ENCODE data around the gene S1PR2. TPM values are rescaled to one million over a fixed set of nuclear protein-coding genes. Genes with fewer than 3 reads are reported as not detected.
"Not testable (repeated sequence)": the region's sequence is repeated elsewhere in the genome, so short reads cannot be mapped to it uniquely, and the experiment has no call there.

Gene S1PR2
- total RNA-seq, 1 donor: 35.4 TPM

- no peak for TF ChIP-seq CTCF (IDR thresholded peaks at IDR 0.05; ENCODE audit: insufficient read depth, low read depth, low read length)
- no peak for DNase-seq (ENCODE audit: low read depth)
- H3K4me3 ChIP-seq (ENCODE audit: low read depth, low read length): no peak overlapping the region
Observed at GRCh38 chr19:10182076-10182475, 49.1 kb downstream of the S1PR2 start.

- no peak for DNase-seq (ENCODE audit: low read depth)
- no peak for TF ChIP-seq CTCF (IDR thresholded peaks at IDR 0.05; ENCODE audit: insufficient read depth, low read depth, low read length)
- H3K4me3 ChIP-seq (ENCODE audit: low read depth, low read length): no peak overlapping the region
Observed at GRCh38 chr19:10180459-10180858, 50.7 kb downstream of the S1PR2 start.

- not testable (repeated sequence) for DNase-seq (ENCODE audit: low read depth); H3K4me3 ChIP-seq (ENCODE audit: low read depth, low read length)
Observed at GRCh38 chr19:10180024-10180423, 51.1 kb downstream of the S1PR2 start.

- TF ChIP-seq CTCF (IDR thresholded peaks at IDR 0.05; ENCODE audit: insufficient read depth, low read depth, low read length): no peak
- peak; percentile 37 for DNase-seq (ENCODE audit: low read depth)
- no peak overlapping the region for H3K4me3 ChIP-seq (ENCODE audit: low read depth, low read length)
Observed at GRCh38 chr19:10173527-10173926, 57.6 kb downstream of the S1PR2 start.

Small RNA genes lying within 50 kb of the gene (small RNA-seq; reads per million reads assigned to genes)
- not detected for gene MIR4322

Other genes with a start within 250 kb of the S1PR2 start
- gene COL5A3, start 220.8 kb downstream of the S1PR2 start, total RNA-seq: 5.6 and 10.6 TPM in 2 replicates
- not detected in 2 replicates for gene RDH8, start 217.8 kb downstream of the S1PR2 start, total RNA-seq
- gene SHFL, start 145.0 kb downstream of the S1PR2 start, total RNA-seq: 24.2 and 25.9 TPM in 2 replicates
- gene ANGPTL6, start 128.7 kb downstream of the S1PR2 start, total RNA-seq: under 0.01 TPM in 1 of 2 replicates, not detected in the other
- gene PPAN, start 125.0 kb downstream of the S1PR2 start, total RNA-seq: 23.8 and 28.1 TPM in 2 replicates
- 0.43 and 1.9 TPM in 2 replicates for gene P2RY11, start 119.6 kb downstream of the S1PR2 start, total RNA-seq
- gene EIF3G, start 111.4 kb downstream of the S1PR2 start, total RNA-seq: 244 and 264 TPM in 2 replicates
- 56.1 and 60.2 TPM in 2 replicates for gene DNMT1, start 36.4 kb downstream of the S1PR2 start, total RNA-seq
- gene MRPL4, start 20.9 kb upstream of the S1PR2 start, total RNA-seq: 42.3 and 51.5 TPM in 2 replicates
- gene ICAM1, start 39.8 kb upstream of the S1PR2 start, total RNA-seq: 75.1 and 244 TPM in 2 replicates
- gene ICAM4, start 55.6 kb upstream of the S1PR2 start, total RNA-seq: 3.2 and 4.7 TPM in 2 replicates
- gene ICAM5, start 58.6 kb upstream of the S1PR2 start, total RNA-seq: 5.5 and 11.7 TPM in 2 replicates
- 0.32 and 0.43 TPM in 2 replicates for gene ZGLP1, start 78.5 kb upstream of the S1PR2 start, total RNA-seq
- 24.2 and 30.3 TPM in 2 replicates for gene FDX2, start 84.7 kb upstream of the S1PR2 start, total RNA-seq
- gene RAVER1, start 102.2 kb upstream of the S1PR2 start, total RNA-seq: 10.4 and 11.0 TPM in 2 replicates
- 4.3 and 7.4 TPM in 2 replicates for gene ICAM3, start 108.3 kb upstream of the S1PR2 start, total RNA-seq
- 83.8 and 96.6 TPM in 2 replicates for gene TYK2, start 149.2 kb upstream of the S1PR2 start, total RNA-seq
- 140 and 164 TPM in 2 replicates for gene CDC37, start 172.2 kb upstream of the S1PR2 start, total RNA-seq
- gene PDE4A, start 189.2 kb upstream of the S1PR2 start, total RNA-seq: 3.9 and 4.8 TPM in 2 replicates